ENCODE results near the gene CA10.

DNA sequence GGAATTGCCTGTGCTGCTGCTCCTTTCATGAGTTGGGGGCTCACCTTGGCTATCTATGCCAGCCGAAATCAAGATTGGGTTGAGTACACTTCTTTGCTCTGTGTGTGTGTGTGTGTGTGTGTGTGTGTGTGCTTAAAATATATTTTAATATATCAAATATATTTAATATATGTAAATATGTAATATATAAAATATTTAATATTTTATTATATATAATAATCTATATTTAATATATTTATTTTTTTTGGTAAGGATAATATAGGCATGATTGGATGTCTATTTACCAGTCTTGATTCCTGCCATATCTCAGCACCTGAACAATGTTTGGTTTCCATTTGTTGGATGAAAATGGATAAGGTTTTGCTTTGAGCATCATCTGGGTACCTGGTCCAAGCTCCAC, 399.3 kb downstream of the CA10 start:
- TF ChIP-seq POLR2AphosphoS5 (IDR thresholded peaks at IDR 0.05; ENCODE audit: low read depth, low read length): no peak
- no peak for TF ChIP-seq POLR2A (IDR thresholded peaks at IDR 0.05; ENCODE audit: low read depth, low read length)
